ENCODE results near the gene TECPR2. TPM values are rescaled to one million over a fixed set of nuclear protein-coding genes. Genes with fewer than 3 reads are reported as not detected.
A peak's percentile ranks its signal among the peaks of the same experiment; 100 is the strongest.

The TECPR2 gene
- total RNA-seq, 1 experiment from 2014 or later, result 12.2 TPM

GRCh38 chr14:102362084-102362483 lies 657 bp upstream of the TECPR2 start:
- no peak for DNase-seq (ENCODE audit: low read depth, low spot score)
- POLR2A ChIA-PET, result no interaction called here
- no peak overlapping the region for H2AFZ ChIP-seq (ENCODE audit: low read depth, low read length, poor library complexity, severe bottlenecking)
- no peaks in the 10 kb centered on the region for H3K27me3 ChIP-seq (ENCODE audit: insufficient read depth, low read length)
- intact Hi-C loops (cut with micrococcal nuclease), result no loop called here
- H3K79me2 ChIP-seq (ENCODE audit: insufficient read depth, low read length), result peaks cover 24% of the 10 kb centered on the region
- BruUV-seq (replicated peaks), result TSS peak; percentile 81
- peak overlapping the region; percentile 76 for H3K9ac ChIP-seq (ENCODE audit: low read length)
- H3K9me3 ChIP-seq (ENCODE audit: control insufficient read depth in 1 of 2, insufficient read depth in 1 of 2, low read depth in 1 of 2, low read length in 2 of 2), result no peaks in the 10 kb centered on the region
- RAD21 ChIA-PET (ENCODE audit: low non-redundant PET in 1 of 2, low total read pairs in 2 of 2, uncharacterized antibody in 2 of 2, unreplicated experiment in 2 of 2), result no interaction called here
- ATAC-seq, result no peak
- H3K27ac ChIP-seq (ENCODE audit: low read depth, low read length), result peak overlapping the region; percentile 39; the same call in 1 of the 2 replicates
- CTCF ChIA-PET, result no interaction called here
- peaks cover 11 to 15% of the 10 kb centered on the region in 2 experiments; a peak in 3 of 4 replicates for H3K4me1 ChIP-seq (ENCODE audit: control insufficient read depth in 1 of 2, insufficient read depth in 2 of 2, low read length in 2 of 2)
- H4K20me1 ChIP-seq (ENCODE audit: insufficient read depth), result no peaks in the 10 kb centered on the region
- no peak for TF ChIP-seq FOSL1 (IDR thresholded peaks at IDR 0.05; ENCODE audit: low read depth)
- TF ChIP-seq POLR2AphosphoS5 (IDR thresholded peaks at IDR 0.05; ENCODE audit: low read depth, low read length), result no peak
- no peak for TF ChIP-seq SRF (IDR thresholded peaks at IDR 0.05; ENCODE audit: low read depth)
- no peak for TF ChIP-seq ZNF274 (IDR thresholded peaks at IDR 0.05; ENCODE audit: low read depth, low read length)
- TF ChIP-seq EZH2 (IDR thresholded peaks at IDR 0.05), result no peak
- no peak for TF ChIP-seq TCF7L2 (IDR thresholded peaks at IDR 0.05; ENCODE audit: borderline replicate concordance, extremely low read depth, insufficient read depth, insufficient read length)
- no peak for TF ChIP-seq JUND (IDR thresholded peaks at IDR 0.05)
- TF ChIP-seq ZFX (IDR thresholded peaks at IDR 0.05), result no peak
- TF ChIP-seq ELF1 (IDR thresholded peaks at IDR 0.05; ENCODE audit: borderline replicate concordance, low read depth), result no peak
- no peak for TF ChIP-seq ATF3 (IDR thresholded peaks at IDR 0.05)
- TF ChIP-seq REST (IDR thresholded peaks at IDR 0.05; ENCODE audit: low read depth), result no peak
- no peak for TF ChIP-seq EGR1 (IDR thresholded peaks at IDR 0.05; ENCODE audit: low read depth)
- TF ChIP-seq CTCF (IDR thresholded peaks at IDR 0.05 in 2 of 3, conservative IDR thresholded peaks at IDR 0.05 in 1 of 3; ENCODE audit: borderline replicate concordance in 1 of 3, insufficient read depth in 1 of 3, low read depth in 2 of 3, low read length in 2 of 3), result no peak
- no peak for TF ChIP-seq RAD21 (IDR thresholded peaks at IDR 0.05; ENCODE audit: low read depth)
- no peak for TF ChIP-seq SP1 (IDR thresholded peaks at IDR 0.05; ENCODE audit: low read depth)
- TF ChIP-seq CEBPB (IDR thresholded peaks at IDR 0.05; ENCODE audit: low read depth), result no peak
- TF ChIP-seq POLR2A (IDR thresholded peaks at IDR 0.05; ENCODE audit: borderline replicate concordance, extremely low read depth, insufficient read depth, insufficient read length), result no peak
- peak overlapping the region; percentile 95 for H3K4me2 ChIP-seq (ENCODE audit: low read length)
- no peaks in the 10 kb centered on the region for H3K9me2 ChIP-seq (ENCODE audit: insufficient read depth)
- peaks cover 11% of the 10 kb centered on the region in 2 experiments; a peak in 3 of 4 replicates for H3K36me3 ChIP-seq (ENCODE audit: control insufficient read depth in 1 of 2, insufficient read depth in 2 of 2, low read length in 2 of 2)
- H3K4me3 ChIP-seq (replicated peaks in 1 of 2; ENCODE audit: low read depth in 1 of 2, low read length in 2 of 2), result peak overlapping the region; percentile 68 to 73
